GM19463 (cell line): Measurements from ENCODE around the gene ELOB.

Source experiments
- ATAC-seq: cut with Tn5 transposase; IDR thresholded peaks from one replicate; pipeline ENCODE4 v1.9.1; 2021; ENCODE audit warnings: mild to moderate bottlenecking, moderate library complexity; ENCODE audit not compliant: unreplicated experiment

The ELOB gene

DNA sequence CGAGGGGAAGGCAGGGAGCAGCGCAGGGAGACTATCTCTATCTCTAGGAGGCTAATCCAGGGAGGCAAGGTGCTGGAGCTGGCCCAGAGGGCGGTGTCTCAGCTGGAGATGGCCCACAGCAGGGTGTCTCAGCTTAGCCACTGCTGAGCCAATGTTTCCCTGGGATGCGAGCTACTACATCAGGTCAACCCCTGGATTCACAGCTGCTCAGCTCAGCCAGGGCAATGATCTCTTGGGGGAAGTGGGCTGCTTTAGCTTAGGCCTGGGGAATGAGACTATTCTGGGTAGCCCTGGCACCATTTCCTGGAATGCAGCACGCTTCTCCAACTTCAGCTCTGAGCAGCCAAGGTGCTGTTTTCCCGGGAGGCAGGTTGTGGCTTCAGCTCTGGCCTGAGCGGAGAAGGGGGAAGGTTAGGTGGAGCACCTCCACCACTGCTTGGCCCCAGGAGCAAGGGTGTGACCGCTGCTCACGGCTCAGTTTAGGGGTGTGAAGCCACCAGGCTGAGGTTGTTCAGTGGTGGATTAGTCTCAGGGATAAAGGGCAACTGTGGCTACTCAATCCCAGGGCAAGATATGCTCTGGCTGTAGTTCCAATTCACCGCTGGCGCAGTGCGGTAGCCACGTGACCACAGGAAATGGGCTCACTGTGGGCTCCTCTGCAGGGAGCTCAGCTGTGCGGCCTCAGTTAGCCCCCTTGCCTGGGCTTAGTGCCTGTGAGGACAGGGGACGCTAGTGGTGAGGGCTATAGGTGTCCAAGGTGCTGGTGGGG, 34.8 kb upstream of the ELOB start:
- no peak for ATAC-seq

DNA sequence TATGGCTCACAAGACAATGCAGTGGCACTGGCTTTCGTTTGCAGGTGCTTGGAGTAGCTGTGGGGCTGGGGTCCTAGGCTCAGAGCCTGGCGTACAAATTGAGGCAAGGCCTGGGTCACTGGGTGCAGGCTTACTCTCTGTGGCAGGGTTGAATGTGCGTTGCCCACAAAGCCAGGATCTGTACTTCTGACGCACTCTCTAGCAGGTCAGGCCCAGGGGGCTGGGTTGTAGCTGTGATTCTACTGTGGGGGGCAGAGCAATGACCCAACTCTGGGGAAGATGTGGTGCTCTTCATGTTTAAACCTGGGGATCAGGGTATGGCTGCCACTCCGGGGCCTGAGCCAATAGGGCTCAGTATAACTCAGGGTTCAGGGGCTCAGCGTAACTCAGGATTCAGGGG, 33.6 kb upstream of the ELOB start:
- ATAC-seq, result no peak

DNA sequence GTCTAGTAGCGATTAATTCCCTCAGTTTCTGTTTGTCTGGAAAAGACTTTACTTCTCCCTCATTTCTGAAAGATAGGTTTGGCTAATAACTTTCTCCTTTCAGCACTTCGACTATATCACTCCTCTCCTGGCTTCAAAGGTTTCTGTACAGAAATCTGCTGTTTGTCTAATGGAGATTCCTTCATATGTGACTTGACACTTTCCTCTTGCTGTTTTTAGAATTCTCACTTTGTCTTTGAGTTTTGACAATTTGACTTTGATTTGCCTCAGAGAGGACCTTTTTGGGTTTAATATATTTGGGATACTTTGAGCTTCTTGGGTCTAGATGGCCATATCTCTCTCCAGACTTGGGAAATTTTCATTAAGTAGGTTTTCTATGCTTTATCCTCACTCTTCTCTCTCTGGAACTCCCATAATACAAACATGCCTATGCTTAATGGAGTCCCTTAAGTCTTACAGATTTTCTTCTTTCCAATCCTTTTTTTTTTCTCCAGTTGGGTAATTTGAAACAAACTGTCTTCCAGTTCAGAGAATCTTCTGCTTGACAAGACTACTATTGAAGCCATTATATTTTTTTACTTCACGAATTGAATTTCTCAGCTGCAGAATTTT, 32.2 kb upstream of the ELOB start:
- ATAC-seq, result no peak

DNA sequence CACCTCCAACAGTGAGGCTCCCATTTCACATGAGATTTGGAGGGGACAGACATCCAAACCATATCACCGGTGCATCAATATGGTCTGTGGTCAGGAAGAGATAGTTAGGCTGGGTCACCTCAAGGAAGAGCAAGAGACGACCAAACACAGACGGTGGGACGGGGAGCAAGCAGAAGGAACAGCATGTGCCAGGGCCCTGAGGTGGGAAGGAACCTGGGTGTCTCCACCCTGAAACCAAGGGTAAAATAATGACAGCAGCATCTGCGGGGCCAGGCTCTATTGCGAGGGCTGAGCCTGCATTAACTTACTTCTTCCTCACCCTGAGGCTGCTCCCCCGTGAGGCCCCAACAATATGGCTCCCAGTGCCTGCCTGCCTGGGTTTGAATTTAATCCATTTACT, 31.1 kb upstream of the ELOB start:
- ATAC-seq, result no peak

DNA sequence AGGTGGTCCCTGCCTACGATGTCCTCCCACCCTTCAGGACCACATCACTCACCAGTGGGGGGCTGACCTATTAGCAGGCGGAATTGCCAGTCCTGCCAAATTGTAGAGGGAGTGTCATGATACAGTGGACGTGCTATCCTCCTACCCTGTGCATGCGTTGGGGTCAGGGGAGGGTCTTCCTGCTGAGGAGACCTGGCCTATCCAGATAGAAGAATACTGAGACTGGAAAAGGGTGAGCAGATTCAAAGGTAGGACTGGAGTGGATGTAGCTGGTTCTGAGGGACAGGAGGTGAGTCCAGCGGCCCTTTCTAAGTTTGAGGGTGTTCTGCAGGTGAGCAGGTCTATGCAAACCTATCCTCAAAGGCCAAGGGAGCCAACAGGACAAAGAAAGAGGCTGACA, 29.2 kb upstream of the ELOB start:
- ATAC-seq, result no peak

DNA sequence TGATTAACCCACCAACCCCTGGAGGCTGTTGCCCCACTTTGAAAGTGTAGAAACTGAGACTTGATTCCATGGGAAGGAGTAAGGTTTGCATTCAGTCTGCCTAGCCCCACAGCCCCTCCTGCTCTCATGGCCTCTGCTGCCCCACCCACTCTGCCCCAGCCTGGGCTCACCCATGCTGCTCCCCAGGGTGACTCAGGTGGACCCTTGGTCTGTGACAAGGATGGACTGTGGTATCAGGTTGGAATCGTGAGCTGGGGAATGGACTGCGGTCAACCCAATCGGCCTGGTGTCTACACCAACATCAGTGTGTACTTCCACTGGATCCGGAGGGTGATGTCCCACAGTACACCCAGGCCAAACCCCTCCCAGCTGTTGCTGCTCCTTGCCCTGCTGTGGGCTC, 27.6 kb upstream of the ELOB start:
- ATAC-seq, result no peak

DNA sequence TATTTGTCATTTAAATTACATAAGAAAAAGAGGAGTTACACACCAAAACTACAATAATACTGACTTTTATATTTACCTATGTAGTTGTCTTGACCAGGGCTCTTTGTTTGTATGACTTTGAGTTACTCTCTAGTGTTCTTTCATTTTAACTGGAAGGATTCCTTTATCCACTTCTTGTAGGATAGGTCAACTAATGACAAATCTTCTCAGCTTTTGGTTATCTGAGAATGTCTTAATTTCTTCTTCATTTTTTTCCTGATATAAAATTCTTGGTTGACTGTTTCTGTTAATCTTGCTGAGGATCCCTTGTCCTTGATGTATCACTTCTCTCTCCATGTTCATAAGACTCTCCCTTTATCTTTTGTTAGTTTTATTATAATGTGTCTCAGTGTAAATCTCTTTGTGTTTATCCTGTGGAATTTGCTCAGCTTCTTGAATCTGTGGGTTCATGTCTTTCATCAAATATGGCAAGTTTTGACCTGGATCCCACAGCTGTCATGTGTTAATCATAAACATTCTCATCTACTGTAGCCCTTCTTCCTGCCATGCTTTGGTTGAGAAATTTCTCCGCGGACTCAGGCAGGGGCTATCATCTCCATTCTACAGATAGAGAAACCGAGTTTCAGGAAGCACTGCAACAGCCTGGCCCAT, 26.6 kb upstream of the ELOB start:
- no peak for ATAC-seq

DNA sequence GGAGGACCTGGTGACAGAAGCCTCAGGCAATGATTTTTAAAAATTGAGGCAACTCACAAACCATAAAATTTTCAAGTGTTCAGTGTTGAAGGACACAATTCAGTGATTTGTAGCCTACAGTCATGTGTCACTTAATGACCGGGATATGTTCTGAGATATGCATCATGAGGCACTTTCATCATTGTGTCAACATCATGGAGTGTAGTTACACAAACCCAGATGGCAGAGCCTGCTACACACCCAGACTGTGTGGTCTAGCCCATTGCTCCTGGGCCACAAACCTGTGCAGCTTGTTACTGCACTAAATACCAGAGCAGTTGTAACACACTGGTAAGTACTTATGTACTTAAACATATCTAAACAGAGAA, 22.8 kb upstream of the ELOB start:
- no peak for ATAC-seq

DNA sequence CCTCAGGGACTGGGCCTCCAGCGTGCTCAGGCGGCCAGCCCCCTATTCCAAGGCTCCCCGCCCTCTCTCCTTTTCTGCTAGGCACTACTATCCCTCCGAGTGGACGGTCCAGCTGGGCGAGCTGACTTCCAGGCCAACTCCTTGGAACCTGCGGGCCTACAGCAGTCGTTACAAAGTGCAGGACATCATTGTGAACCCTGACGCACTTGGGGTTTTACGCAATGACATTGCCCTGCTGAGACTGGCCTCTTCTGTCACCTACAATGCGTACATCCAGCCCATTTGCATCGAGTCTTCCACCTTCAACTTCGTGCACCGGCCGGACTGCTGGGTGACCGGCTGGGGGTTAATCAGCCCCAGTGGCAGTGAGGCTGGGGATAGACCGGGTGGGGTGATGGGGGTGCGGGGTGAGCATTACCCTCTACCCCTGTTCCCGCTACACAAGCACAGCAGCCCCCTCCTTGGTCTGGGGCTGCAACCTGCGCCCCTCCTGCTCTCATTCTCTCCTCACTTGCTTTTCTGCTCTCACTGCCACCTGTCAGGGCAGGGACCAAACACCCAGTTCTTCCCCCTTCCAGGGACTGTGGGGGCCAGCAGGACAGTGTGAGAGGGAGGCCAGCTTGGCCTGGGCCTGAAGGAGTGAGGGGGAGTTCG, 22.3 kb upstream of the ELOB start:
- ATAC-seq, result no peak

DNA sequence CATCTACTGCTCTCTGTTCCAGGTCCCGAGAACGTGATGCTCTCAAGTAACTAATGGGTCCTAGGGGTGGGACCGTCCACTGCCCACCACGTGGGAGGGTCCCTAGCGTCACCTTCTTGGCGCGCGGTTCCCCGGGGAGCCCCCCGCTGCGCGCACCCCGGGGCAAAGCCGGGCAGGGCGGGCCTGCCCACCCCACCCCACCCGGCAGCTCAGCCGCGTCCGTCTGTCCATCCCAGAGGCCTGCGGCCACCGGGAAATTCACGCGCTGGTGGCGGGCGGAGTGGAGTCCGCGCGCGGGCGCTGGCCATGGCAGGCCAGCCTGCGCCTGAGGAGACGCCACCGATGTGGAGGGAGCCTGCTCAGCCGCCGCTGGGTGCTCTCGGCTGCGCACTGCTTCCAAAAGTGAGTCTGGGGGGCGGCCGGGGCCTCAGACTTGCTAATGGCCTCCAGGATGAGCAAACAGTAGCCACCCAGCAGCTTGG, 21.7 kb upstream of the ELOB start:
- ATAC-seq, result no peak

DNA sequence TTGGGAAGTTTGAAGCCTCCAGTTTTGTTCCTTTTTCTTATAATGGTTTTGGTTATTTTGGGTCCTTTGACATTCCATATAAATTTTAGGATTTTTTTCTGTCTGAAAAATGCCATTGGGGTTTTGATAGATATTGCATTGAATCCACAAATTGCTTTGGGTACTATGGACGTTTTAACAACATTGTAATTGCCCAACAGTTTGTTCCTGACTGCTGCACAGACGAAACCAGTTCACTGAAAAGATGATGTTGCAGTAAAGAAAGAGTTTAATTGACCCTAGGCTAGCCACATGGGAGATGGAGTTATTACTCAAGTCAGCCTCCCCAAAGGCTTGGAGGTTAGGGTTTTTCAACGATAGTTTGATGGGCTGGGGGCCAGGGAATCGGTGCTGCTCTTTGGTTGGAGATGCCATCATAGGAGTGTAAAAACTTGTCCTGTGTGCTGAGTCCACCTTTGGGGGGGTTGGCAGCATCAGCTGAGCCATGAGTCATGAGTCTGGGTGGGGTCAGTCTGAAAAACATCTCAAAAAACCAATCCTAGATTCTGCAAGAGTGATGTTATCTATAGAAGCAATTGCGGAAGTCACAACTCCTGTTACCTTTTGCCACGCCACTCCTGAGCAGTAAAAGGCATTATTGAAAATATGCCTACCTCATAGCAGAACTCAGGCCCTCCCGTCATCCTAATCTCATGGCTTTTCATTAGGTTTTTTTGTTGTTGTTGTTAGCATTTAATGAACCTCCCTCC, 18.5 kb upstream of the ELOB start:
- no peak for ATAC-seq

DNA sequence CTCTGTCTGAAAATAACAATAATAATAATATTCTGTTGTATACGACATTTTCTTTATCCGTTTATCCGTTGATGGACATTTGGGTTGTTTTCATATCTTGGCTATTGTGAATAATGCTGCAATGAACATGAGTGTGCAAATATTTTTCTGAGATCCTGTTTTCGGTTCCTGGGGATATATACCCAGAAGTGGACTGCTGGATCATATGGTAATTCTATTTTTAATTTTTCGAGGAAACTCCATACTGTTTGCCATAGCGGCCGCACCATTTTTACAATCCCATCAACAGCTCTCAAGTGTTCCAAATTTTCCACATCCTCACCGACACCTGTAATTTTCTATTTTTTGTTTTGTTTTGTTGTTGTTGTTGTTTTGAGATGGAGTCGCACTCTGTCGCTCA, 15.9 kb upstream of the ELOB start:
- ATAC-seq, result no peak

DNA sequence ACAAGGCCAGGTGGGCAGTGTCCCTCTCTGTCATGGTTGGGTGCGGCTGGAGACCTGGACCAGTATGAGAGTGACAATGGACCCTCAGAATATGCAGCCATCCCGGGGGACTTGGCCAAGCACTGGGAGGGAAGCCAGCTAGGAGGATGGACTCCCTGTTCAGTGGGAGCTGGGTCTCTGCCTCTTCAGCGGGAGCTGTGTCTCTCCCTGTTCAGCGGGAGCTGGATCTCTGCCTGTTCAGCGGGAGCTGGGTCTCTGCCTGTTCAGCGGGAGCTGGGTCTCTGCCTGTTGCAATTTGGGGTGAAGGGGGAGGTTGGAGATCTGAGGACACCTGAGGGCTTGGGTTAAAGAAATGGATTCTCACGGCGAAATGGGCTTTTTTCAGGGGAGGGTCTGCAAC, 14.1 kb upstream of the ELOB start:
- no peak for ATAC-seq

DNA sequence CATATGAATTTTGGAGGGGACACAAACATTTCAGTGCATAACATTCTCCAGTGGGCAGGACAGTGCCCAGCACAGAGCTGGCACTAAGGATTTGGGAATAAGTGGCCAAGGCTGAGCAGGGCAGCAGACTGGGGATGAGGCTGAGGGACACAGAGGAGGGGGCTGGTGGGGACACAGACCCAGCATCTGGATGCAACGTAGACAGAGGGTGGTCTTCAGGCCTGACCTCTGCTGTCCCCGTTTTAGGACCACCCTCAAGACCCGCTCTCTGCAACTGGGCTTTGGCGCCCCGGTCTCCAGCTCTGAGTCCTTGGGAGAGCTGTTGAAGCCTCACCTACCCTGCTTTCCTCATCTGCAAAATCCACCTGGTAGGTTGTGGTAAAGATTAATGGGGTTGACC, 13.6 kb upstream of the ELOB start:
- no peak for ATAC-seq

DNA sequence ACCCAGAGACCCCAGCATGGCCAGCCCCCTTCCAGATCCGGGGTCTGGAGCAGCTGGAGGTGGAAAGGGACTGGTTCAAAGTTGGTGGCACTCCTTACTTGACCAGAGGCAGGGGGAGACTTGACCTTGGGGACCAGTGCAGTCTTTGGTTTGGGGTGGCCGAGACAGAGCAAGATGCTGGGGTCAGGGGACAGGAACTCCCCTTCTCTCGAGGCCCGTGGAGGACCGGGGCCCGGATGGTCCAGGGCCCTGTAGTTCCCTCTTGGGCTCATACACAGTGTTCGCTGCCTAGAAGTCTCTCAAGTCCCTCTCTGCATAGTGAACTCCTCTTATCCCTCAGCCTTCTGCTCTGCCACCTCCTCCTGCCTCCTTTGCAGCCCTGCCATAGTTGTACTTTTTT, 10.9 kb upstream of the ELOB start:
- ATAC-seq, result no peak

DNA sequence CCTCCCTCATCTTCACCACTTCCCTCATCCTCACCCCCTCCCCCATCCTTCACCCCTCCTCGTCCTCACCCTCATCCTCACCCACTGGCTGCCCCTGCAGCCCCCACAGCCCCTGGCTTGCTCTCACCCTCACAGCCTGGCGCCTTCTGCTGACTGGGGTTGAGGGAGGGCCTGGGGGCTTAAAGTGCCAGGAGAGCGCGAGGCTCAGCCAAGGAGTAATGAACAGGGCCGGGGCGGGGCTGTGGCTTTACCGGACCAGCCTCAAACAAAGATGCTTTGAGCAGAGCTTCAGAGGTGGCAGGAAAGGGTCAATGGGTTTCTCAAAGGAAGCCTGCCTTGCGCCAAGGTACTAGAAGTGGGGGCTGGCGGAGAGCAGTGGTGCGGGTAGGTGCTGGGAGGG, 10.3 kb upstream of the ELOB start, which contains the start of gene PRSS33:
TSS of gene PRSS33 (minus strand) at position 155 of the 400 bp plus-strand sequence. CDS start 1,013 bp downstream, outside the sequence.
- ATAC-seq, result no peak

DNA sequence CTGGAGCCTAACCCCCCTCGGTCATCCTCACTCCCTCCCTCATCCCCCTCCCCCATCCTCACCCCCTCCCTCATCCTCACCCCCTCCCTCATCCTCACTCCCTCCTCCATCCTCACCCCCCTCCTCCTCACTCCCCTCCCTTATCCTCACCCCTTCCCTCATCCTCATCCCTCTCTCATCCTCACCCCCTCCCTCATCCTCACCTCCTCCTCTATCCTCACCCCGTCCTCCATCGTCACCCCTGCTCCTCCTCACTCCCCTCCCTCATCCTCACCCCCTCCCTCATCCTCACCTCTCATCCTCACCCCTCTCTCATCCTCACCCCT, 9.7 kb upstream of the ELOB start:
- no peak for ATAC-seq

DNA sequence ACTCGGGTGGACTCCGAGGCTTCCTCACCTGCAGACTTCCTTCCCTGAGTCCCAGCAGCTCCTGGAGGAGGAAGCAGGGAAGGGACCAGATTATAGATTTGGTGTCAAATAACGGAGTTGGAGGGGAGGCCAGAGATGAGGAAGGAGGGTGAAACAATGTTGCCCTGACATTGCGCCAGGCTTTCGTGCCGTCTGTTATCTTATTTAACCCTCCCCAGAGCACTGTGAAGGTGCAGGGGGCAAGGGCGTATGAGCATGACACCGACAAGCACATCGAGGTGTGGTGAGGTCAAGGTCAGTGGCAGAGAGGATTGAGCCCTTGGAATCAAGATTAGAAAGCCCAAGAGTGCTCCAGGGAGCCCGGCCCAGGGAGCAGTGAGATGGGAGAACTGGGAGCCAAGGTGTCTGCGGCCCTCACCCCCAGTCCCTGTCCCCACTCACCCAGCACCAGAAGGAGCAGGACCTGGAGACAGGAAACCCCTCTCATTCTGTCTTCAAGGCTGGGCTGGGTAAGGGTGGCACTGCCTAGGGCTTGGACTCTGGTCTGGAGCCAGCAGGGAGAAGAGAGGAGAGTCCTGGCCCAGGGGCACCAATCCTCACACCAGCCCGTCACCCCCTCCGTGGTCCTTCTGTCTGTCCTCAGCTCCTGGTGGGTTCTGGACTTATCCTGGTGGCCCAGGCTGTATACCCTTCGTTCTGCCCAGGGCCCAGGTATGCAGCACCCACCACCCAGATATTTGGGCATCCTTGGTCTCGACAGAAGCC, 9.2 kb upstream of the ELOB start:
- ATAC-seq, result no peak

DNA sequence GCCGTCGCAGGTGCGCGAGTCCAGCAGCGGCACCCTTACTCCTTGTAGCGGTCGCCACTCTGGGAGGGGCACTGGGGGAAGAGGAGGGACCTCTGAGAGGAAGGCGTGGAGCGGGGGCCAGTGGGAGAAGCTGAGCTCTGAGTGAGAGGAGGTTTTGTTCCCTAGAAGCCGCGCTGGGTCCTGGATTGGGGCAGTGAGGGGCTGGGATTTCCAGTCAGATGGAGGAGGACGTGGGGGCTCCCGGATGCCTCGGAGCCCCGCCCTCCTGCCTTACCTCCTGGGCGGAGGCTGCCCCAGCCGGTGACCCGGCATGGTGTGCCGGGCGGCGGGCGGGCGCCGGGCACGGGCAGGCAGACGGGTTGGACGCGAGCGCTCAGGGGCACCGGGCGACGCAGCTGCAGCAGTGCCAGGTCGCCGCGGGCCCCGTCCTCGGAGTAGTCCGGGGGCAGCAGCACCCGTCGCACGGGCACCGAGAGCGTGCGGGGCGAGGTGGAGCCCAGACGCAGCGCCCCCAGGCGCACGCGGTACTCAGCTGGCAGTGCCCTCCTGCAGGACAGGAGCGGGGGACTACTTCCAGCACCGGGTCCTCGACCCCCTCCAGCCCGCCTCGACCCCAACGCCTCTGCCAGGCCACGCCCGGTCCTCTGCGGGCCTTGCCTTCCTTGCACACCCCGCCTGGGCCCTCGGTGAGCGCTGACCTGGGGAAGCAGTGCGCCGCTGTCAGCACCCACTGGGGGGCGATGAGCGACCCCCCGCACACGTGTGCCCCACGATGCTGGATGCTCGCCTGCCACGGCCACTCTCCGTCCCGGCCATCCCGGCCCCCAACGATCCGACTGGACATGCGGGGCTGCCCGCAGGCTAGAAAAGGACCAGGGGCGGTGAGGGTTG, 8.3 kb upstream of the ELOB start:
- ATAC-seq, result no peak
